Measurements from ENCODE around the gene PAQR7.

DNA sequence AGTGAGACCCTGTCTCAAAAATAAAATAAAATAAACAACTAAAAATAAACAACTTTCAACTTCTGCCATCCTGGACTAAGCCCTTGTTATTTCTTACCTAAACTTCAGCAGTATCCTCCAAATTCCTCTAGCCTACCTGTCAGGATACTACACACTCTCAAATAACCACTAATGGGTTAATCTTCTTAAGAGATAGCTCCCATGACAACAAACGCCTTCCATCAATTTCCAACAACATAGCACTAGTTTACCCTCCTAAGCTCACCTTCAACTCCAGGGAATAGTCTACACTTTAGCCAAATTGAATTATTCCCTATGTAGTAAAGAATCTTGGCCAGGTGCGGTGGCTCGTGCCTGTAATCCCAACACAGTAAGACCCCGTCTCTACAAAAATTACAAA is 27.6 kb downstream of the PAQR7 start:
- TF ChIP-seq EZH2phosphoT487 (IDR thresholded peaks at IDR 0.05; ENCODE audit: borderline replicate concordance, low read length) (no peak), EZH2 (IDR thresholded peaks at IDR 0.05; ENCODE audit: low read length, unreplicated experiment) (no peak)
- TF ChIP-seq, protein P1, sequence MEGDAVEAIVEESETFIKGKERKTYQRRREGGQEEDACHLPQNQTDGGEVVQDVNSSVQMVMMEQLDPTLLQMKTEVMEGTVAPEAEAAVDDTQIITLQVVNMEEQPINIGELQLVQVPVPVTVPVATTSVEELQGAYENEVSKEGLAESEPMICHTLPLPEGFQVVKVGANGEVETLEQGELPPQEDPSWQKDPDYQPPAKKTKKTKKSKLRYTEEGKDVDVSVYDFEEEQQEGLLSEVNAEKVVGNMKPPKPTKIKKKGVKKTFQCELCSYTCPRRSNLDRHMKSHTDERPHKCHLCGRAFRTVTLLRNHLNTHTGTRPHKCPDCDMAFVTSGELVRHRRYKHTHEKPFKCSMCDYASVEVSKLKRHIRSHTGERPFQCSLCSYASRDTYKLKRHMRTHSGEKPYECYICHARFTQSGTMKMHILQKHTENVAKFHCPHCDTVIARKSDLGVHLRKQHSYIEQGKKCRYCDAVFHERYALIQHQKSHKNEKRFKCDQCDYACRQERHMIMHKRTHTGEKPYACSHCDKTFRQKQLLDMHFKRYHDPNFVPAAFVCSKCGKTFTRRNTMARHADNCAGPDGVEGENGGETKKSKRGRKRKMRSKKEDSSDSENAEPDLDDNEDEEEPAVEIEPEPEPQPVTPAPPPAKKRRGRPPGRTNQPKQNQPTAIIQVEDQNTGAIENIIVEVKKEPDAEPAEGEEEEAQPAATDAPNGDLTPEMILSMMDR (conservative IDR thresholded peaks at IDR 0.05; ENCODE audit: low read depth, low read length), result no peak

Measured in PC-3 (cell line).